Karpas-422 (cell line): ENCODE results near the gene NMRK1. TPM values are rescaled to one million over a fixed set of nuclear protein-coding genes. Genes with fewer than 3 reads are reported as not detected.

ENCODE experiments used
- DNase-seq: peaks from one replicate; pipeline ENCODE4 v3.0.0-alpha.2; 2015
- H2AFZ ChIP-seq: fragments of 200-600 bp; sonication (generic); 2 replicates; pipeline ENCODE4 v1.6.1; 2014; ENCODE audit warnings: antibody characterized with exemption, low read length, mixed read lengths
- H3K27ac ChIP-seq: fragments of 200-600 bp; sonication (generic); 2 replicates; pipeline ENCODE4 v1.5.1; 2014; ENCODE audit warnings: mild to moderate bottlenecking, low read length, moderate library complexity
- H3K27me3 ChIP-seq: fragments of 200-600 bp; sonication (generic); 2 replicates; pipeline ENCODE4 v1.6.1; 2014; ENCODE audit warnings: low read length, mixed read lengths
- H3K36me3 ChIP-seq: fragments of 200-600 bp; sonication (generic); 2 replicates; pipeline ENCODE4 v1.6.1; 2014; ENCODE audit warnings: low read length, mixed read lengths; ENCODE audit not compliant: insufficient read depth
- H3K4me1 ChIP-seq: fragments of 200-600 bp; sonication (generic); 2 replicates; pipeline ENCODE4 v1.6.1; 2014; ENCODE audit warnings: mild to moderate bottlenecking, low read length, mixed read lengths
- H3K4me2 ChIP-seq: fragments of 200-600 bp; sonication (generic); 2 replicates; pipeline ENCODE4 v1.6.1; 2014; ENCODE audit warnings: low read length, low read depth, mild to moderate bottlenecking; ENCODE audit not compliant: poor library complexity, severe bottlenecking
- H3K4me3 ChIP-seq: fragments of 200-600 bp; sonication (generic); 2 replicates; pipeline ENCODE4 v1.5.1; 2014; ENCODE audit warnings: mild to moderate bottlenecking, antibody characterized with exemption, low read length, mixed read lengths
- H3K79me2 ChIP-seq: fragments of 200-600 bp; sonication (generic); 2 replicates; pipeline ENCODE4 v1.6.1; 2014; ENCODE audit warnings: mild to moderate bottlenecking, low read length, mixed read lengths
- H3K9ac ChIP-seq: fragments of 200-600 bp; sonication (generic); 2 replicates; pipeline ENCODE4 v1.6.0; 2014; ENCODE audit warnings: low read length
- H3K9me2 ChIP-seq: fragments of 200-600 bp; sonication (generic), shearing (Covaris generic); replicated peaks from 2 replicates; pipeline ENCODE4 v1.6.0; 2014; ENCODE audit warnings: mild to moderate bottlenecking, low read length, moderate library complexity; ENCODE audit not compliant: insufficient read depth
- H3K9me3 ChIP-seq: fragments of 300-700, 200-600 bp; sonication (generic); 2 replicates; pipeline ENCODE4 v1.6.1; 2014; ENCODE audit warnings: low read length, mixed read lengths
- H4K20me1 ChIP-seq: fragments of 200-600 bp; sonication (generic); 2 replicates; pipeline ENCODE4 v1.6.1; 2014; ENCODE audit warnings: mild to moderate bottlenecking, antibody characterized with exemption, low read length, low read depth; ENCODE audit not compliant: insufficient read depth
- total RNA-seq: library from RNA; depleted of rRNA; stranded (reverse); fragments of >200 nt; shearing (Covaris generic); gene quantifications from 2 replicates; pipeline ENCODE4 v1.2.3, GENCODE V29; 2014; ENCODE audit warnings: low replicate concordance

The NMRK1 gene
- total RNA-seq, 1 experiment from 2014 or later, result 14.3 TPM

DNA sequence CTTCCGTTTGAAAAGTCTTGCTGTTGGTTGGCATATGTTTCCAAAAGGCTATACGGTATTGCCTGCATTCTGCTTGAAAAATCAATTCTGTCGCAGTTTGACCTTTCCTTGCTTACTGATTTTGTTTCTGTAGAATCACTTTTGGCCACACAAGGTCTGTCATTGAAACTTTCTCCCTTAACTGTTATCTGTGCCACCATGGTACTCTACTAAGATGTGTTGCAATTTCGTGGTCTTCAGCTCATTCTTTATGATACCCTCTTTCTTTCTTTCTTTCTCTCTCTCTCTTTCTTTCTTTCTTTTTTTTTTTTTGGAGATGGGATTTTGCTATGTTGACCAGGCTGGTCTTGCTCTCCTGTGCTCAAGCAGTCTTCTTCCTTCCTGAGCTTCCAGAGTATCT, 4.8 kb upstream of the NMRK1 start:
- Histone ChIP-seq H3K4me1 (peaks cover 35% of the 10 kb centered on the region), H3K36me3 (no peaks in the 10 kb centered on the region), H3K9me3 (no peaks in the 10 kb centered on the region), H3K9me2 (no peaks in the 10 kb centered on the region), H3K79me2 (peaks cover 85% of the 10 kb centered on the region), H2AFZ (no peak overlapping the region), H3K9ac (no peak overlapping the region), H4K20me1 (no peaks in the 10 kb centered on the region), H3K4me2 (no peak overlapping the region), H3K27me3 (no peaks in the 10 kb centered on the region), H3K4me3 (no peak overlapping the region), H3K27ac (no peak overlapping the region)
- no peak for DNase-seq

- peaks cover 65% of the 10 kb centered on the region for H3K79me2 ChIP-seq
- no peaks in the 10 kb centered on the region for H3K27me3 ChIP-seq
- DNase-seq, result no peak
- H3K36me3 ChIP-seq, result no peaks in the 10 kb centered on the region
- H2AFZ ChIP-seq, result no peak overlapping the region
- H4K20me1 ChIP-seq, result no peaks in the 10 kb centered on the region
- H3K9me3 ChIP-seq, result no peaks in the 10 kb centered on the region
- no peak overlapping the region for H3K9ac ChIP-seq
- H3K4me2 ChIP-seq, result peak overlapping the region; percentile 83
- peak overlapping the region; percentile 86 for H3K4me3 ChIP-seq
- no peaks in the 10 kb centered on the region for H3K9me2 ChIP-seq
- H3K4me1 ChIP-seq, result peaks cover 54% of the 10 kb centered on the region
- H3K27ac ChIP-seq, result no peak overlapping the region
These were observed 2.6 kb upstream of the NMRK1 start for GRCh38 chr9:75090579-75090978.

- Histone ChIP-seq H3K9me2 (no peaks in the 10 kb centered on the region), H3K9ac (peak overlapping the region; percentile 83), H3K27me3 (no peaks in the 10 kb centered on the region), H2AFZ (0 out of 2 replicates have a peak overlapping the region, but pooled peaks have one; percentile 4), H3K79me2 (peaks cover 53% of the 10 kb centered on the region), H3K4me2 (peak overlapping the region; percentile 83), H3K27ac (peak overlapping the region; percentile 76), H3K36me3 (no peaks in the 10 kb centered on the region), H3K4me1 (peaks cover 58% of the 10 kb centered on the region), H4K20me1 (no peaks in the 10 kb centered on the region), H3K4me3 (peak overlapping the region; percentile 86), H3K9me3 (no peaks in the 10 kb centered on the region)
- peak; percentile 56 for DNase-seq
These were observed 1.4 kb upstream of the NMRK1 start for GRCh38 chr9:75089373-75089766.

- peaks cover 47% of the 10 kb centered on the region for H3K79me2 ChIP-seq
- H3K27me3 ChIP-seq, result no peaks in the 10 kb centered on the region
- peak overlapping the region; percentile 76 for H3K27ac ChIP-seq
- peak; percentile 86 for DNase-seq
- H3K36me3 ChIP-seq, result no peaks in the 10 kb centered on the region
- no peaks in the 10 kb centered on the region for H3K9me2 ChIP-seq
- H3K4me2 ChIP-seq, result peak overlapping the region; percentile 83
- peaks cover 54% of the 10 kb centered on the region for H3K4me1 ChIP-seq
- peak overlapping the region; percentile 86 for H3K4me3 ChIP-seq
- peak overlapping the region; percentile 83 for H3K9ac ChIP-seq
- peak overlapping the region; percentile 77; the same call in 1 of the 2 replicates for H2AFZ ChIP-seq
- no peaks in the 10 kb centered on the region for H4K20me1 ChIP-seq
- no peaks in the 10 kb centered on the region for H3K9me3 ChIP-seq
These were observed 854 bp upstream of the NMRK1 start for GRCh38 chr9:75088646-75089372.

- Histone ChIP-seq H3K9me2 (no peaks in the 10 kb centered on the region), H3K27ac (0 out of 2 replicates have a peak overlapping the region, but pooled peaks have one; percentile 7), H4K20me1 (no peaks in the 10 kb centered on the region), H3K4me2 (peak overlapping the region; percentile 88), H3K4me1 (peaks cover 48% of the 10 kb centered on the region), H3K36me3 (no peaks in the 10 kb centered on the region), H3K4me3 (peak overlapping the region; percentile 88), H3K27me3 (no peaks in the 10 kb centered on the region), H3K9me3 (no peaks in the 10 kb centered on the region), H3K9ac (peak overlapping the region; percentile 74), H3K79me2 (peaks cover 33% of the 10 kb centered on the region), H2AFZ (peak overlapping the region; percentile 96)
- DNase-seq, result peak; percentile 56
These were observed 599 bp downstream of the NMRK1 start for GRCh38 chr9:75087289-75087823.

- no peaks in the 10 kb centered on the region for H3K36me3 ChIP-seq
- no peak overlapping the region for H3K27ac ChIP-seq
- no peaks in the 10 kb centered on the region for H3K27me3 ChIP-seq
- peaks cover 27% of the 10 kb centered on the region for H3K79me2 ChIP-seq
- H3K4me1 ChIP-seq, result peaks cover 42% of the 10 kb centered on the region
- peak overlapping the region; percentile 88 for H3K4me3 ChIP-seq
- peak overlapping the region; percentile 88 for H3K4me2 ChIP-seq
- H3K9me2 ChIP-seq, result no peaks in the 10 kb centered on the region
- no peak overlapping the region for H2AFZ ChIP-seq
- H4K20me1 ChIP-seq, result no peaks in the 10 kb centered on the region
- no peak for DNase-seq
- H3K9ac ChIP-seq, result peak overlapping the region; percentile 74
- no peaks in the 10 kb centered on the region for H3K9me3 ChIP-seq
These were observed 1.2 kb downstream of the NMRK1 start for GRCh38 chr9:75086541-75087288.

- Histone ChIP-seq H3K4me1 (peaks cover 33% of the 10 kb centered on the region), H3K9me2 (no peaks in the 10 kb centered on the region), H3K27me3 (no peaks in the 10 kb centered on the region), H2AFZ (no peak overlapping the region), H3K4me2 (no peak overlapping the region), H3K36me3 (no peaks in the 10 kb centered on the region), H3K79me2 (peaks cover 16% of the 10 kb centered on the region), H3K4me3 (no peak overlapping the region), H3K9me3 (no peaks in the 10 kb centered on the region), H4K20me1 (no peaks in the 10 kb centered on the region), H3K27ac (no peak overlapping the region), H3K9ac (no peak overlapping the region)
- DNase-seq, result no peak
These were observed 2.3 kb downstream of the NMRK1 start for GRCh38 chr9:75085640-75086039.

GRCh38 chr9:75084081-75084672, 3.8 kb downstream of the NMRK1 start:
- no peaks in the 10 kb centered on the region for H3K27me3 ChIP-seq
- H3K79me2 ChIP-seq, result peaks cover 2% of the 10 kb centered on the region
- no peak overlapping the region for H3K9ac ChIP-seq
- H3K27ac ChIP-seq, result no peak overlapping the region
- no peaks in the 10 kb centered on the region for H3K36me3 ChIP-seq
- no peak overlapping the region for H2AFZ ChIP-seq
- no peaks in the 10 kb centered on the region for H3K9me2 ChIP-seq
- H3K9me3 ChIP-seq, result no peaks in the 10 kb centered on the region
- no peaks in the 10 kb centered on the region for H4K20me1 ChIP-seq
- H3K4me2 ChIP-seq, result no peak overlapping the region
- no peak overlapping the region for H3K4me3 ChIP-seq
- DNase-seq, result no peak
- peaks cover 22% of the 10 kb centered on the region for H3K4me1 ChIP-seq
